HL-60 (cell line): Measurements from ENCODE around the gene DGKI.

Experiments
- DNase-seq, 2 experiments: peaks; one replicate each; pipeline ENCODE4 v3.0.0-alpha.2; 2010 to 2020; ENCODE audit warnings: low read depth in 1 of 2, low spot score in 1 of 2
- H3K27ac ChIP-seq: fragments of 250-450 bp; sonication (Bioruptor Pico); replicated peaks from 2 replicates; pipeline ENCODE4 v1.5.1; 2020; ENCODE audit warnings: mild to moderate bottlenecking, moderate library complexity
- H3K27me3 ChIP-seq: fragments of 250-450 bp; sonication (Bioruptor Pico); 2 replicates; pipeline ENCODE4 v1.5.1; 2021; ENCODE audit warnings: mild to moderate bottlenecking, moderate library complexity; ENCODE audit not compliant: insufficient read depth, poor library complexity, severe bottlenecking
- H3K4me3 ChIP-seq: replicated peaks from 2 replicates; pipeline ENCODE4 v1.5.1; 2011; ENCODE audit warnings: mild to moderate bottlenecking, control low read depth, low read length; ENCODE audit not compliant: insufficient read depth
- GABPA ChIP-seq: IDR thresholded peaks from 2 replicates; pipeline ENCODE4 v1.6.1; 2012; ENCODE audit warnings: low read depth
- POLR2AphosphoS5 ChIP-seq: IDR thresholded peaks from 2 replicates; pipeline ENCODE4 v1.6.1; 2012; ENCODE audit warnings: low read depth
- REST ChIP-seq: IDR thresholded peaks from 2 replicates; pipeline ENCODE4 v1.6.1; 2012; ENCODE audit warnings: low read depth; ENCODE audit not compliant: insufficient replicate concordance
- SPI1 ChIP-seq: IDR thresholded peaks from 2 replicates; pipeline ENCODE4 v1.6.1; 2012; ENCODE audit warnings: low read depth, mild to moderate bottlenecking, borderline replicate concordance
- TF ChIP-seq, protein P1 (sequence below): IDR thresholded peaks from one replicate; pipeline ENCODE4 v1.5.1; 2011; ENCODE audit warnings: low read length, control low read depth, inconsistent platforms; ENCODE audit not compliant: insufficient read depth

The DGKI gene

GRCh38 chr7:137852108-137852507 is 5.3 kb upstream of the DGKI start:
- H3K27me3 ChIP-seq, result peaks cover 12% of the 10 kb centered on the region
- H3K27ac ChIP-seq, result no peak overlapping the region
- TF ChIP-seq SPI1 (no peak), REST (no peak)
- no peak overlapping the region for H3K4me3 ChIP-seq
- no peak for DNase-seq

DNA sequence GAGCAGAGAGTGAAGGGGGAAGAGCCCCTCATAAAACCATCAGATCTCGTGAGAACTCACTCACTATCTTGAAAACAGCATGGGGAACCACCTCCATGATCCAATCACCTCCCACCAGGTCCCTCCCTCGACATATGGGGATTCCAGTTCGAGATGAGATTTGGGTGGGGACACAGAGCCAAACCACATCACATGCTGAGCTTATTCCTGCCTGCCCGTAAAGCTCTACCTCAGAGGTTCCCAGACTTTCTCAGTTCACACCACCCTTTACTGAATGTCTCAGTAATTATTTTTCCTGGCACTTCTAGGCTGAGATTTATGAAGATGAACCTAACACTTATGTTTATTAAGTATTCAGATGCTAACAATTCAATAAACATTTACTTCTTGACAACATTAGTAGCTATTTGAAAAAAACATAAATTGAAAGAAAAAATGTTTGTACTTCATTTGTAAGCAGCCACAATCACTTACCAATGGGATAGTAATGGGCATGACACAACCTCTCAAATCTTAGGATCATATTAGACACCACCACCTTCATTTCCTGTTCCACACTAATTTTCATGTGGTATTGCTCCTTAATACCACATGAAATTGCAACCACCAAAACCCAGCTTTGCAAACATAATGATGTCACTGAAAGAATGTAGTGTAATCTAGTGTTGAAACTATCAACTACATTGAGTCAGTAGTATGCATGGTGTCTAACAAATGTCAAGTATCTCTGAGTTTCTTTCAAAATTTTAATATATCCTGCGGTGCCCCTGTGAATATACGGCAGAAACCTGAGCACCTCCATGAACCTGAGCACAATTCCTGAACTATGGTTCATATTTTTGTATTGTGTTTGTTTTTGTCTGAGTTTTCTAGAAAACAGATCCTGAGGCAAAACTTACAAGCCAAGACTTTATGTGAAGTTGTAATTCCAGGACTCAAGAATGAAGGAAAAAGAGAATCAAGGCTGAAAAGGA is 4.5 kb upstream of the DGKI start:
- H3K4me3 ChIP-seq, result no peak overlapping the region
- no peak for DNase-seq
- no peak for TF ChIP-seq GABPA
- TF ChIP-seq SPI1, result no peak
- TF ChIP-seq POLR2AphosphoS5, result no peak
- TF ChIP-seq REST, result no peak
- TF ChIP-seq, protein P1, sequence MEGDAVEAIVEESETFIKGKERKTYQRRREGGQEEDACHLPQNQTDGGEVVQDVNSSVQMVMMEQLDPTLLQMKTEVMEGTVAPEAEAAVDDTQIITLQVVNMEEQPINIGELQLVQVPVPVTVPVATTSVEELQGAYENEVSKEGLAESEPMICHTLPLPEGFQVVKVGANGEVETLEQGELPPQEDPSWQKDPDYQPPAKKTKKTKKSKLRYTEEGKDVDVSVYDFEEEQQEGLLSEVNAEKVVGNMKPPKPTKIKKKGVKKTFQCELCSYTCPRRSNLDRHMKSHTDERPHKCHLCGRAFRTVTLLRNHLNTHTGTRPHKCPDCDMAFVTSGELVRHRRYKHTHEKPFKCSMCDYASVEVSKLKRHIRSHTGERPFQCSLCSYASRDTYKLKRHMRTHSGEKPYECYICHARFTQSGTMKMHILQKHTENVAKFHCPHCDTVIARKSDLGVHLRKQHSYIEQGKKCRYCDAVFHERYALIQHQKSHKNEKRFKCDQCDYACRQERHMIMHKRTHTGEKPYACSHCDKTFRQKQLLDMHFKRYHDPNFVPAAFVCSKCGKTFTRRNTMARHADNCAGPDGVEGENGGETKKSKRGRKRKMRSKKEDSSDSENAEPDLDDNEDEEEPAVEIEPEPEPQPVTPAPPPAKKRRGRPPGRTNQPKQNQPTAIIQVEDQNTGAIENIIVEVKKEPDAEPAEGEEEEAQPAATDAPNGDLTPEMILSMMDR, result no peak
- H3K27me3 ChIP-seq, result peaks cover 16% of the 10 kb centered on the region
- no peak overlapping the region for H3K27ac ChIP-seq

DNA sequence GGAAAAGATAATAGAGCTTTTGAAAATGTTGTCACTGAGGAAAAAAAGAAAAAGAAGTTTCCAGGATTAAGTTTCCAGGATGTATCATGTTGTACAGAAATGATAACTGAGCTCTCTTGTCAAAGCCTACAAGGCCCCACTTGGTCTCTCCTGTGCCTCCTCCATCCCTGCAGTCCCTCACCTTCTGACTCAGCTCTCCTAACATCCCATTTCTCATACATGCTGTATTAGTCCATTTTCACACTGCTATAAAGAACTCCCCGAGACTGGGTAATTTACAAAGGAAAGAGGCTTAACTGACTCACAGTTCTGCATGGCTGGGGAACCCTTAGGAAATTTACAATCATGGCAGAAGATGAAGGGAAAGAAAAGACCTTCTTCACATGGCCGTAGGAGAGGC is 3.8 kb upstream of the DGKI start:
- no peak overlapping the region for H3K4me3 ChIP-seq
- no peak for DNase-seq
- TF ChIP-seq GABPA (no peak), REST (no peak)
- H3K27ac ChIP-seq, result no peak overlapping the region
- peaks cover 23% of the 10 kb centered on the region for H3K27me3 ChIP-seq

DNA sequence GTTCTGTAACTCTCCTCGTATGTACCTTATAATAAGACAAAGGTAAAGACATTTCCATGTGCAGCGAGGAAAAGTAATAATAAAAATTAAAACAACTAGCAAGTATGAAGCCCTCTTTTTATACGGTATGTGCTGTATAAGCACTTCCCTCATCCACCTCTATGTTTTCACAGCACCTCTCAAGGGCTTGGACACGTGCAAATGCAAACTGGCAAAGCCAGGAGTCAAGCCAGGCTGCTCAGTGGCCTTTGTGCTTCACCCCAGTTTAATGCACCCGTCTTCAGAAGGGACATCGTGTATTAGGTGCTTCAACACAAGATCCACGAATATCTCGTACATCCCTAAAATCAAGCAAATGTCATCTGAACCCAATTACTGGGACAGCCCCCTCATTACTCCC is 1.3 kb upstream of the DGKI start:
- TF ChIP-seq GABPA (no peak), REST (no peak), POLR2AphosphoS5 (no peak)
- peaks cover 32% of the 10 kb centered on the region for H3K27me3 ChIP-seq
- H3K4me3 ChIP-seq, result no peak overlapping the region
- DNase-seq, result no peak
- H3K27ac ChIP-seq, result no peak overlapping the region
